Measurements from ENCODE around the gene NCK2. TPM values are rescaled to one million over a fixed set of nuclear protein-coding genes. Genes with fewer than 3 reads are reported as not detected.

NCK2 gene
- total and polyA plus RNA-seq, 2 of the 13 experiments (the other 11 are each of a cell fraction or from before 2014, with no cell fraction given) = 14.8 to 23.5 TPM

DNA sequence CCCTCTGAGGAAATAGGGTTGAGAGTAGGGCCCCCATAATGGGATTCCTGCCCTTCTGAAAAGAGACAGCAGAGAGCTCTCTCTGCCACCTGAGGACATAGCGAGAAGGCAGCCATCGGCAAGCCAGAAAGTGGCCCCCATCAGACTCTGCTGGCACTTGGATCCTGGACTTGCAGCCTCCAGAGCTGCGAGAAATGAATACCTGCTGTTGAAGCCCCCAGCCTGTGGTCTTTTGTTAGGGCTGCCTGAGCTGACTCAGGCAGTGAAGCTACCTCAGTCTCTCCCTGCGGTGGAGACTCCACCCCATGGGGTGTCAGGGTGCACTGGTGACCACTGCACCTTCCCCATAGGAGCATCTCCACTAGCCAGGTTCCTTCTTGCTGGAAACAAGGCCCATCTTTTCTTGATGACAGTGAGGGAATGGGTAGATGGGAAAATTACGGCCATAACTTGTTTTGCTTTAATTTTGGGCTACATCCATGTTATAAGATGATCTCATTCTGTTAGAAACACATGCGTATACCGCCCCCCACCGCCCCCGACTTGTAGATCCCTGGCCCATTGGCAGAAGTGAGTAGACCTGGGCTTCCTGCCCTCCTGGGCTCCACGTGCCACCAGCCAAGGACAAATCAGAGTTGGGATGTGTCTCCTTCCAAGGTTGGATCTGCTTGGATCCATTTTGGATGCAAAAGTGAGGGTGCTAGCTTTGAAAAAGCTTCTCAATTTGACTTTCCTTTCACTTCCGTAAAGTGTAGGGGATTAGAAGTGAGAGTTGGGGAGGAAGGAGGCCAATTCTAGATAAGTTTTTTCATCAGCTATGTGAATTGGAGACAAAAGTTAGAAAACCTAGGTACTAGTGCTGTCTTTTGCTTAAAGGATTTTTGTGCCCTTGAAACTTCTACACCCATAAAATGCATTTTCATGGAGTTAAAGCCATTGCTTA lies 42.9 kb downstream of the NCK2 start (continued):
- no peak for TF ChIP-seq ZNF646 (CRISPR knock-in tag; IDR thresholded peaks at IDR 0.05)
- TF ChIP-seq, protein P1, sequence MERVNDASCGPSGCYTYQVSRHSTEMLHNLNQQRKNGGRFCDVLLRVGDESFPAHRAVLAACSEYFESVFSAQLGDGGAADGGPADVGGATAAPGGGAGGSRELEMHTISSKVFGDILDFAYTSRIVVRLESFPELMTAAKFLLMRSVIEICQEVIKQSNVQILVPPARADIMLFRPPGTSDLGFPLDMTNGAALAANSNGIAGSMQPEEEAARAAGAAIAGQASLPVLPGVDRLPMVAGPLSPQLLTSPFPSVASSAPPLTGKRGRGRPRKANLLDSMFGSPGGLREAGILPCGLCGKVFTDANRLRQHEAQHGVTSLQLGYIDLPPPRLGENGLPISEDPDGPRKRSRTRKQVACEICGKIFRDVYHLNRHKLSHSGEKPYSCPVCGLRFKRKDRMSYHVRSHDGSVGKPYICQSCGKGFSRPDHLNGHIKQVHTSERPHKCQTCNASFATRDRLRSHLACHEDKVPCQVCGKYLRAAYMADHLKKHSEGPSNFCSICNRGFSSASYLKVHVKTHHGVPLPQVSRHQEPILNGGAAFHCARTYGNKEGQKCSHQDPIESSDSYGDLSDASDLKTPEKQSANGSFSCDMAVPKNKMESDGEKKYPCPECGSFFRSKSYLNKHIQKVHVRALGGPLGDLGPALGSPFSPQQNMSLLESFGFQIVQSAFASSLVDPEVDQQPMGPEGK (CRISPR knock-in tag; IDR thresholded peaks at IDR 0.05) = no peak
- TF ChIP-seq, protein P2, sequence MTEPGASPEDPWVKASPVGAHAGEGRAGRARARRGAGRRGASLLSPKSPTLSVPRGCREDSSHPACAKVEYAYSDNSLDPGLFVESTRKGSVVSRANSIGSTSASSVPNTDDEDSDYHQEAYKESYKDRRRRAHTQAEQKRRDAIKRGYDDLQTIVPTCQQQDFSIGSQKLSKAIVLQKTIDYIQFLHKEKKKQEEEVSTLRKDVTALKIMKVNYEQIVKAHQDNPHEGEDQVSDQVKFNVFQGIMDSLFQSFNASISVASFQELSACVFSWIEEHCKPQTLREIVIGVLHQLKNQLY (CRISPR knock-in tag; IDR thresholded peaks at IDR 0.05) = no peak
- no peak for TF ChIP-seq MYNN (CRISPR knock-in tag; IDR thresholded peaks at IDR 0.05; ENCODE audit: low read depth)
- TF ChIP-seq MAFG (CRISPR knock-in tag; IDR thresholded peaks at IDR 0.05) = no peak
- TF ChIP-seq ETS1 (CRISPR knock-in tag; IDR thresholded peaks at IDR 0.05) = no peak

Data from HepG2 (cell line).